Omental fat pad (tissue), 4 donors: ENCODE results near the gene NAV2. TPM values are rescaled to one million over a fixed set of nuclear protein-coding genes. Genes with fewer than 3 reads are reported as not detected.
"Not testable (repeated sequence)": the region's sequence is repeated elsewhere in the genome, so short reads cannot be mapped to it uniquely, and the experiment has no call there.

Source experiments
- ATAC-seq: fragments of 150-250 bp; one replicate; pipeline ENCODE4 v1.9.1; 2016; ENCODE audit warnings: mild to moderate bottlenecking, moderate library complexity; ENCODE audit not compliant: low FRiP score
- DNase-seq: peaks from one replicate; pipeline ENCODE4 v3.0.0-alpha.2; 2019; ENCODE audit warnings: low spot score
- total RNA-seq, 4 donors: library from RNA; depleted of rRNA; stranded (reverse); fragments of >200 nt; gene quantifications; one replicate each; pipeline ENCODE4 v1.1.0, GENCODE V29; 2016
- TF ChIP-seq, protein P1 (sequence below), 3 donors: fragments of 450-650 bp; IDR thresholded peaks; one replicate each; pipeline ENCODE4 v1.5.1; 2016 to 2017; ENCODE audit warnings: antibody characterized with exemption in 3 of 3, mild to moderate bottlenecking in 3 of 3, moderate library complexity in 2 of 3

NAV2 gene
- total RNA-seq, 4 donors from 2014 or later, result 6.3 to 41.6 (median 13.0) TPM

DNA sequence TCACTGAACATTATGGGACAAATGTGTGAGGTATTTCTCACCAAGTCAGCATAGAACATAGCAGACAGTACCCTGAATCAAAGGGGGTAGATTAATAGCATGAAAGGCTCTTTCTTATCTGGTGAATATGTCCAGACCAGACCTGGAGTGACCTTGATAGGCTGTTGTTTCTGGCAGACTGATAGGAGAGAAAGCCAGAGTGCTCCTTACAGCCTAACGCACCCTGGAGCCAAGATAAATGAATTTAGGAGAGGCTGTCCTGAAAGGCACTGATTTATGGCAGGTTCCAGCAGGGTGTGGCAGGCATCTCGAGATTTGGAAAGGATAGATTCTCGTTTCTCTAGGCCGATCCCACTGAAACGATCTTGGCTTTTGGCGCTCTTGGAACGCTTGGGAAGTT lies 243.0 kb downstream of the NAV2 start:
- TF ChIP-seq, protein P1, sequence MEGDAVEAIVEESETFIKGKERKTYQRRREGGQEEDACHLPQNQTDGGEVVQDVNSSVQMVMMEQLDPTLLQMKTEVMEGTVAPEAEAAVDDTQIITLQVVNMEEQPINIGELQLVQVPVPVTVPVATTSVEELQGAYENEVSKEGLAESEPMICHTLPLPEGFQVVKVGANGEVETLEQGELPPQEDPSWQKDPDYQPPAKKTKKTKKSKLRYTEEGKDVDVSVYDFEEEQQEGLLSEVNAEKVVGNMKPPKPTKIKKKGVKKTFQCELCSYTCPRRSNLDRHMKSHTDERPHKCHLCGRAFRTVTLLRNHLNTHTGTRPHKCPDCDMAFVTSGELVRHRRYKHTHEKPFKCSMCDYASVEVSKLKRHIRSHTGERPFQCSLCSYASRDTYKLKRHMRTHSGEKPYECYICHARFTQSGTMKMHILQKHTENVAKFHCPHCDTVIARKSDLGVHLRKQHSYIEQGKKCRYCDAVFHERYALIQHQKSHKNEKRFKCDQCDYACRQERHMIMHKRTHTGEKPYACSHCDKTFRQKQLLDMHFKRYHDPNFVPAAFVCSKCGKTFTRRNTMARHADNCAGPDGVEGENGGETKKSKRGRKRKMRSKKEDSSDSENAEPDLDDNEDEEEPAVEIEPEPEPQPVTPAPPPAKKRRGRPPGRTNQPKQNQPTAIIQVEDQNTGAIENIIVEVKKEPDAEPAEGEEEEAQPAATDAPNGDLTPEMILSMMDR (IDR thresholded peaks at IDR 0.05), result no peak
- DNase-seq, result no peak
- ATAC-seq, result no peak

DNA sequence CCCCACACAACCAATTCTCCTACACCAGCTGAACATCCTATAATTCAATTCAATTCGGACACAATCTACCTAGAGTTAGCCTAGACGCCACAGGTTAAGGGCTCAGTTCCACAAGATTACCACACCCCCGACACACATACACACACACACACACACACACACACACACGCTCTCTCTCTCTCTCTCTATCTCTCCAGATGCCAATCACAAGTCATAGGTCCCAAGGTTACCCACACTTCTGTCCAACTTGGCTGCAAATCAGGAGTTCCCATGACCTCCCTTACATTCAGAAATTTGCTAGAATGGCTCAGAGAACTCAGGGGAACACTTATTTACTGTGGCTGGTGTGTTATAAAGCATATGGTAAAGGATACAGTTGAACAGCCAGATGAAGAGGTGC lies 243.6 kb downstream of the NAV2 start:
- TF ChIP-seq, protein P1 (IDR thresholded peaks at IDR 0.05), result no peak
- ATAC-seq (no peak), DNase-seq (no peak)

DNA sequence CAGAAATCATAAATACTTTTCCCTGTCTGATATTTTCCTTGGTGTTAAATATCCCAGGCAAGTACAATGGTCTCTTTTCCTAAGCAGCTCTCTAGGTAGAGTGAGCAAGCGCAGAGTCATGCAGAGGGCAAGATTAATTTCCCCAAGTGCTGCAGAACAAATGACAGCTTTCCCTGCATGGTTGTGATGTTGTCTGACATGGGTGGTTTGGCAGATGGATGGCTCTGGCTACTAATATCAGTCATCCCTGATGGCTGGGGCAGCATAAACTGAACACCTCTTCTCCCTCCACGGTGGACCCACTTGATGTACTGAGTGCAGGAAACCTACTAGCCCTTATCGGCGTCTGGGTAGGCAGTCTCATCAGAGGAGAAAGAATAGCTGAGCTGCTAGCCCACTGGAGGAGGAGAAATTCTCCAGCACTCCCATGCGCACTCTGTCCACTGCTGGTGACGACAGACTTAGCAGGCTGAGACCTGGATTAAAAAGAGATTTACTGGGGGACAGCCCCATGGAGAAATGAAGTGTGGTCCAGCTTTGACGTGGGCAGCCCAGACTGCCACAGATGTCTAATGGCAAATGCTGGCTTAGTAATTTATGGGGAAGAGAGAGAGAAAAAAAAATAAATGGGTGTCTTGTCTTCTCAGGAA lies 244.8 kb downstream of the NAV2 start:
- TF ChIP-seq, protein P1 (IDR thresholded peaks at IDR 0.05), result no peak

DNA sequence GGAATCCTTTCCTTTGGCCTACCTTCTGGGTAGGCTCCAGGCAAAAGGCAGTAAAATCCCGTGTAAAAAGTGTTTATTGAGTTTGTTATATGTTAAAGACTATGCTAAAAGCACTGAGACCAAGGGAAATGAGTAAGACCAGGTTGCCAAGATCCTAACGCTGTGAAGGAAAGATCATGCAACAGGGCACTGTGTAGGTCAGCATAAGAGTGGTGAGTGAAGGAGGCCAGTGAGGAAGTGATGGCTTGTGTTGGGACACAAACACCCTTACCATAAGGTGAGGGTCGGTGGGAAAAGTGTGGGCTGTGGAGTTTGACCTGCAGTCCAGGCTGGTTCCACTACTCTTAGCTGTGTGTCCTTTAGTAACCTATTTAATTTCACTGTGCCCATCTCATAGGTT lies 245.6 kb downstream of the NAV2 start:
- TF ChIP-seq, protein P1 (IDR thresholded peaks at IDR 0.05), result no peak
- no peak for ATAC-seq
- DNase-seq, result no peak

More for the DNA sequence above, 244.8 kb downstream of the NAV2 start:
- no peak for DNase-seq
- ATAC-seq, result no peak

DNA sequence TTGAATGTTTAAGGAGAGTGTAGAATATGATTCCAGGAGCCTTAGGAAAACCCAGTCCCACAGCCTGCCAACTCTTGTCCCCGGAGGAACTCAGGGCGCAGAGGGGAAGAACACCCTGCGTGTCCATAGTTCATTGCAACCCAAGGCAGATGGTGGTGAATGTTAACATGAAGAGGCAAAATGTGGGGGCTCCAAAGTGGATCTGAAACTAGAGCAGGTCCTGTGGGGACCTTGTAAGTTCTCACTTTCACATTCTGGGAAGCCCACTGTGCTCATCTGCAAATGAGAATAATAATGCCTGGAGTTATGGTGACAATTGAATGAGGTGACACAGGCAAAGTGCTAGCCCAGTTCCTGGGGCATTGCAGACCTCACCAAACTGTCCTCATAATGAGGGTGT lies 246.6 kb downstream of the NAV2 start:
- DNase-seq (no peak), ATAC-seq (no peak)
- TF ChIP-seq, protein P1 (IDR thresholded peaks at IDR 0.05), result no peak

DNA sequence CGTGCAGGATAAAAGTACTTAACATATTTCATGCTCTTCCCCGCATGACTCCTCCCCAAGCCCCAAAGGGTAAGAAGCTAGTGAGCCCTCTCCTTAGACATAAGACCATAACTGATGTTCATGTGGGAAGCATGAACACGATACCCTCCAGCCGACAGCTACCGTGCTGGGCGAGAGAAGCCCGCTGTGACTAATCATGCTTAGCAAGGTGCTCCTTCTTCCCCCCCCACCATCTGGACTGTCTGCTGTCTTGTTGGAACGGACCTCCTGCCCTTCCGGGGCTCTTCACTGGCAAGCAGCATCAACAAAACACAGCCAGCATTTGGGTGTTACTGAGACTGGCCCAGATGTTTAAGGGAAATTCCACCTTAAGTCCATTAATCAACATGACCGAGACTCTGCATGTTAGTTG lies 247.0 kb downstream of the NAV2 start:
- TF ChIP-seq, protein P1 (IDR thresholded peaks at IDR 0.05), result no peak
- ATAC-seq (peak; percentile 12), DNase-seq (no peak)

DNA sequence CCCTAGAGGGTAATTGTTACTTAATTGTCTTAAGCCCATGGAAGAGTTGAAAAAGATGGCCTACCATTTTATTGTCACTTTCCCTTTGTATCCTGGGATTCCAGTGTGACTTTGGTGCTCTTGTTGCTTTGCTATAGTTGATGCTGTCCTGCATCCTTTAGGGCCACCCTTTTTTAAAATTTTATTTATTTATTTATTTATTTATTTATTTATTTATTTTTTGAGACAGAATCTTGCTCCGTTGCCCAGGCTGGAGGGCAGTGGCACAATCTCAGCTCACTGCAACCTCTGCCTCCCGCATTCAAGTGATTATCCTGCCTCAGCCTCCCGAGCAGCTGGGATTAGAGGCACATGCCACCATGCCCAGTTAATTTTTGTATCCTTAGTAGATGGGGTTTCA lies 247.8 kb downstream of the NAV2 start:
- not testable (repeated sequence) for ATAC-seq

More for the DNA sequence above, 247.8 kb downstream of the NAV2 start:
- not testable (repeated sequence) for DNase-seq
